DND-41 (cell line): ENCODE data around the gene AHCYL1.

Experiments
- CTCF ChIP-seq: IDR thresholded peaks from 2 replicates; pipeline ENCODE4 v1.5.1; 2012; ENCODE audit warnings: borderline replicate concordance, low read length, moderate library complexity, mild to moderate bottlenecking; ENCODE audit not compliant: poor library complexity, severe bottlenecking; ENCODE audit errors: extremely low read depth
- EZH2 ChIP-seq: IDR thresholded peaks from 3 replicates; pipeline ENCODE4 v1.6.1; 2012; ENCODE audit warnings: borderline replicate concordance, low read depth, mild to moderate bottlenecking, moderate library complexity, low read length, inconsistent platforms; ENCODE audit not compliant: severe bottlenecking

DNA sequence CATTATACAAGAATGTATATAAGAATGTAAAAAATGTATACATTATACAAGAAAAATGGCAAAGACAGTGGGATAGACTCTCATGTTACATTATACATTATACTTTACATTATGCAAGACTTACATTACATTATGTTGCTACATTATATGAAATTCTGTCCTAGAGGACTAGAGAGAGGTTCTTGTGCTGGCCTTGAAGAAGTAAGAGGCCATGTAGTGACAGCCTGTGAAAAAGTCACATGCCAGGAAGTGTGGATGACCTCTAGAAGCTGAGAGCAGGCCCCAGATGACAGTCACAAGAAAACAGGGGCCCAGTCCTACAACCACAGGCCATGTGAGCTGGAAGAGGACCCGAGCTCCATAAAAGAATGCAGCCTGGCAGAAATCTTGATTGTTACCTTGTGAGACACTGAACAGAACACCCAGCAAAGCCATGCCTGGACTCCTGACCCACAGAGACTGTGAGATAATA lies 30.5 kb upstream of the AHCYL1 start:
- no peak for TF ChIP-seq CTCF
- TF ChIP-seq EZH2, result no peak
